PFSK-1 (cell line): ENCODE data around the gene PPP1R18.

ENCODE experiments used
- POLR2AphosphoS5 ChIP-seq: IDR thresholded peaks from 2 replicates; pipeline ENCODE4 v1.6.1; 2012; ENCODE audit warnings: low read depth, mild to moderate bottlenecking, control low read depth, low read length, moderate library complexity
- TAF1 ChIP-seq: IDR thresholded peaks from 2 replicates; pipeline ENCODE4 v1.6.1; 2012; ENCODE audit warnings: low read length, control low read depth, borderline replicate concordance; ENCODE audit not compliant: insufficient read depth

DNA sequence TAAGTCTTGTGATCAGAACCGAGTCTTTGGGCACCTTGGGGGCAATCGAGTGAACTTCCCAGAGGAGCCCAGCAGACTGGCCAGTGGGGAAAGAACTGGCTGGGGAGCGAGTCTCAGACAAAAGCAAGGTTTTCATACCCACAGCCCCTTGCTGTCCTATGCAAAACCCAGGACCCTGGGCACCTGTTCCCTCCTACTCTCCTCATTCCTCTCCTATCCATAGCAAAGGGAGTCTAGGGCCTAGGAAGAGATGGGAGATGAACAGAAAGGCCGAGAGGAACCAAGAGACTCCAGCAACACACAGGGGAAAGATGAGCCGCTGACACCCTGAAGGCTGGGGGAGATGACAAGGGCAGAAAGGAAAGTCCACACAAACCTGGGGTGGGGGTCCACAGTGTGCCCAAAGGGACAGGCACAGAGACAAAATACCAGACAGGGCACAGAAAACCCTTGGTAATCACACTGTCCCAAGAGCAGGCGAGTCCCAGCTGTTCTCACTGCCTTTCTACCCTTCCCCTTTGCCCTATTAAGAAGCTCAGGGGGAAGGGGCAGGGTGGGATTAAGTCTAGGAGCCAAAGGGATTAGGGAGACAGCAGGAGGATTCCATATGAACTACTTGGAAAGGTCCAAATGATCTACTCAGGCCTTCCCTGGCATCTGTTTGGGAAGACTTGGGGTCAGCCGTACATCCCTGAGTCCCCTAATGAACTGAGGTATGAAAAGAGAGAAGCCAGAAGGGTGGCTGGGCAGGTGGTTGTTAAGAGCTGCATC lies 6.5 kb downstream of the PPP1R18 start:
- no peak for TF ChIP-seq TAF1
- TF ChIP-seq POLR2AphosphoS5: no peak
